Muscle of leg (tissue), 11 donors: Measurements from ENCODE around the gene VPS4A. TPM values are rescaled to one million over a fixed set of nuclear protein-coding genes. Genes with fewer than 3 reads are reported as not detected.
A peak's percentile ranks its signal among the peaks of the same experiment; 100 is the strongest.

Experiments
- DNase-seq: peaks from one replicate; pipeline ENCODE4 v3.0.0; 2013
- H3K27ac ChIP-seq: one replicate; pipeline ENCODE4 v1.5.1; 2013; ENCODE audit warnings: mild to moderate bottlenecking, low read length, control low read depth
- H3K27me3 ChIP-seq: one replicate; pipeline ENCODE4 v1.6.1; 2013; ENCODE audit warnings: low read length; ENCODE audit not compliant: control insufficient read depth, insufficient read depth
- H3K36me3 ChIP-seq: one replicate; pipeline ENCODE4 v1.6.1; 2013; ENCODE audit warnings: low read length; ENCODE audit not compliant: control insufficient read depth, insufficient read depth
- H3K4me1 ChIP-seq: one replicate; pipeline ENCODE4 v1.6.1; 2013; ENCODE audit warnings: low read length; ENCODE audit not compliant: control insufficient read depth, insufficient read depth
- H3K4me3 ChIP-seq: one replicate; pipeline ENCODE4 v1.5.1; 2013; ENCODE audit warnings: low read length, control low read depth
- H3K9me3 ChIP-seq: replicated peaks from 2 replicates; pipeline ENCODE4 v1.6.1; 2013; ENCODE audit warnings: low read depth, low read length; ENCODE audit not compliant: control insufficient read depth
- WGBS: methylation state at CpG from one replicate; pipeline ENCODE4 v1.1.5; 2013; ENCODE audit warnings: missing lambda C conversion rate; ENCODE audit not compliant: insufficient coverage; 5-methylcytosine and 5-hydroxymethylcytosine counted together
- polyA plus RNA-seq, 8 donors: library from polyadenylated mRNA; unstranded; fragments of 120-200 nt; gene quantifications; one replicate each; pipeline versions ENCODE4 v1.2.1 to v1.2.3, GENCODE V29; 2013; ENCODE audit warnings: inconsistent platforms in 1 of 8, low replicate concordance in 1 of 8; ENCODE audit not compliant: insufficient read length in 8 of 8, insufficient read depth in 1 of 8
- total RNA-seq: library from RNA; stranded (reverse); fragments of 120-200 nt; gene quantifications from one replicate; pipeline ENCODE4 v1.2.4, GENCODE V29; 2013

VPS4A gene
- total and polyA plus RNA-seq, 9 donors: 17.9 to 42.1 (median 36.3) TPM

DNA sequence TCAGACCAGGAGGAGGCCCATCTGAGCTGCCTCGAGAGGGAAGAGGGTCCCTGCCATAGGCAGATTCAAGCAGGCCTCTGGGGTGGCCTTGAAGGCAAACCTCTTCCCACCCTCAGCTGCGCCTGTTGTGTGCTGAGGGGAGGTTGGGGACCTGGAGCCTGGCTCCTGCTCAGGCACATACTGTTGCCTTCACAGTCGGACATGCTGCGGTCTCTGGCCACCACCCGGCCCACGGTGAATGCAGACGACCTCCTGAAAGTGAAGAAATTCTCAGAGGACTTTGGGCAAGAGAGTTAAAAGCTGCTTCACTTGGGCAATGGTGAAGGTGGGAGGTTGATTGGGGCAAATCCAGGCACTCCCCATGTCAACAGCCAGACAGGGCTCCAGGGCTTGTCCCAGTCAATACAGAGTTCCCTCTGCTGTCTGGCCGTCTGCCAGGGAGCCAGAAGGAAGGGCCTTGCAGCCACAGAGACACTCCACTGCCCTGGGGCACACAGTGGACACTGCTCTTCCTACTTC, 12.9 kb downstream of the VPS4A start:
- H3K9me3 ChIP-seq: no peaks in the 10 kb centered on the region
- no peak overlapping the region for H3K27ac ChIP-seq
- peaks cover 76% of the 10 kb centered on the region for H3K36me3 ChIP-seq
- H3K4me3 ChIP-seq: no peak overlapping the region
- H3K4me1 ChIP-seq: peaks cover 14% of the 10 kb centered on the region
- WGBS: 71% methylated on average over 5 of the region's 8 CpGs
- DNase-seq: peak; percentile 56
- no peaks in the 10 kb centered on the region for H3K27me3 ChIP-seq

DNA sequence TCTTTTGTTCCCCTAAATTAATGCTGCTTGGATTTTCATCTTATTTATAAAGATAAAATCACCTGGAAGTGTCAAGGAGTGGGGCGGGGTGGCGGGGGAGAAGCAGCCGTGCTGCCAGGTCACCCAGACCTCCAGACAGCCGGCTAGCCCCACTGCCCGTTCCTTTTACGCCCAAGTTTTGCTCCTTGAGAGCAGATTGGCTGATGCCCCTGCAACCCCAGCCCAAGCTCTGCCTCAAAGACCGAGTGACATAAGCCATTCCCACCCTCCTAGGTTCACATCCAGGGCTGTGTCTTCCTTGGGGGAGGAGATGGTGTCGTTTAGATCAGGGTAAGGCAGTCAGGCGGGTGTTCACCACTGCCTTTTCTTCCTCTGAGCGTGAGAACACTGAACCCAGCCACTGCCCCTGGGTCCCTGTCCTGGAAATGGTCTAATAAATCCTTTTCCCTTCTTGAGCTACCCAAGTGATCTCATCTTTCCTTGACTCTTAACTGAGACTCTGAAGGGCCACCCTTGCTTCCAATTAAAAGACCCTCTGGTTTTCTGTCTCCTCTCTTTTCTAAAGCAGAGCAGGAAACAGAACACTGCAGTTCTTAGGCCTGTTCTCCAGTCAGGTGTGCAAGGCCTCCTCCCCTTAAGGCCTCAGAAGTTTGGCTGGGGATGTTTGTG, 13.6 kb downstream of the VPS4A start:
- DNase-seq: no peak
- Histone ChIP-seq H3K27ac (no peak overlapping the region), H3K4me3 (no peak overlapping the region), H3K9me3 (no peaks in the 10 kb centered on the region), H3K27me3 (no peaks in the 10 kb centered on the region), H3K36me3 (peaks cover 70% of the 10 kb centered on the region), H3K4me1 (peaks cover 21% of the 10 kb centered on the region)
- 80% methylated on average over 6 of the region's 10 CpGs for WGBS

DNA sequence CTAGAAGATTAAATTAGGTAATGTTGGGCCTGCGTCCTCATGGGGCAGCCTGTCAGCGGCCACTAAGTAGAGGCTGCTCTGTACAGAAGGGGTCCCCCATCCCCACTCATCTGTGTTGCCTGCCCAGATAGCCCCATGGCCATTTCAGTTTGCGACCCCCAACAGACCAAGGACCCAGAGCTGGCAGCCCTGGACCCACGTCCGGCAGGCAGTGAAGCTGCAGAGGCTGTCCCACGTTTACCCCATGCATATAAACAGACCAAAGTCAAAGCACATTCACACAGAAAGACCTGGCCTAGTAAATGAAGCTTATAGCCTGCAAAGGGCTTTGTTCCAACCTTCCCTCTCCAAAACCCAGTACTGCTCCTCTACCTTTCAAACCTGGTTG, 14.6 kb downstream of the VPS4A start:
- no peak overlapping the region for H3K4me3 ChIP-seq
- H3K27ac ChIP-seq: no peak overlapping the region
- H3K36me3 ChIP-seq: peaks cover 59% of the 10 kb centered on the region
- H3K9me3 ChIP-seq: no peaks in the 10 kb centered on the region
- H3K4me1 ChIP-seq: peaks cover 23% of the 10 kb centered on the region
- no peak for DNase-seq
- no peaks in the 10 kb centered on the region for H3K27me3 ChIP-seq
- 87% methylated on average over 5 of the region's 6 CpGs for WGBS

DNA sequence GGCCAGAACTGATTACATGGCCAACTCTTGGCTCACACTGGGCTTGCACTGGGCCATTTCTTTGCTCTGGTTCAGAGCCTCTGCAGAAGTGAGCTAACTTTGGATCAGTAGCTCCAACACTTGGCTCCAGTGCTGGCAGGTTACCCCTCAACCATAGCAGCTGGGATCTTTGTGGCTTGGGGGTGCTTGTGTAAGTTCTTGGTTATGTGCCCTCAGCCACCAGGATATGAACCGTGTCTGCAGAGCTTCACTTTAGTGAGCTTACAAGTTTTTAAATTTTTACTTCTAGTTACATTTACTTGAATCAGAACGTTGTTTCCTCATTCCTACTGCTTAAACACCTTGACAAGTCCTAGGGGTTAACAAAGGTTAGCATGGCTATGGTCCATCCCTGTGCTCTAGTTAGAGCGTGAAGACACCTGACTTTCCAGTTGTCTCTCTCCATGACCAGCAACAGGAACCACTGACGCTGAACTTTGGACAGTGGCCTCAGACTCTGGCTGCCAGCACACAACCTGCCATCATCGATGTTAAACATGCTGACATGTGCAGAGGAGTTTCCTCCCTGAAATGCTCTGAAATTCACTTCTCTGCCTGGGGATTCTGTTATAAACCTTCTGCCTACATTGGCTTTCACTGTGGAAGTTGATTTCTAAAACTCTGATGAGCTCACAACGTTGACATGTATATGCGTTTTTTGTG, 15.2 kb downstream of the VPS4A start:
- DNase-seq: no peak
- no peak overlapping the region for H3K4me3 ChIP-seq
- peaks cover 27% of the 10 kb centered on the region for H3K4me1 ChIP-seq
- no peak overlapping the region for H3K27ac ChIP-seq
- H3K9me3 ChIP-seq: no peaks in the 10 kb centered on the region
- WGBS: 64% methylated on average over 4 of the region's 7 CpGs
- H3K36me3 ChIP-seq: peaks cover 54% of the 10 kb centered on the region
- H3K27me3 ChIP-seq: no peaks in the 10 kb centered on the region

DNA sequence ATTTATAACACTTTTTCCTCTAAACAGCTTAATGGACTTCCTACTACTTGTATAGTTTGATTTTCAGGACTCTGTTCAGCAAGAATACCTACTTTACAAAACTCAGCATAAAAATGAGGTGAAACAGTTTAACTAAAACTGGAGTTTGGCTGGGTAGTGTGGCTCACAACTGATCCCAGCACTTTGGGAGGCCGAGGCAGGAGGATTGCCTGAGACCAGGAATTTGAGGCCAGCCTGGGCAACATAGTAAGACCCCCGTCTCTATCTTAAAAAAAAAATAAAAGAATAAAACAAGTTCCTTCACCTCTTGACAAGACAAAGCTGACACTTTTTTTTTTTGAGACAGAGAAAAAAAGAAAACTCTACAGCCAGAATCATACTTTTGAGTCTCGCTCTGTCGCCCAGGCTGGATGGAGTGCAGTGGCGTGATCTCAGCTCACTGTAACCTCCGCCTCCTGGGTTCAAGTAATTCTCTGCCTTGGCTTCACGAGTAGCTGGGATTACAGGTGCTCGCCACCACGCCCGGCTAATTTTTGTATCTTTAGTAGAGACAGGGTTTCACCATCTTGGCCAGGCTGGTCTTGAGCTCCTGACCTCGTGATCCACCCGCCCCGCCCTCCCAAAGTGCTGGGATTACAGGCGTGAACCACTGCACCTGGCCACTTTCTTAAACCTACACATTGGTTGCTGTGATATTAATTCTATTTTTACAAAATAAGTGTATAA, 16.6 kb downstream of the VPS4A start:
- no peaks in the 10 kb centered on the region for H3K27me3 ChIP-seq
- no peak overlapping the region for H3K4me3 ChIP-seq
- no peak overlapping the region for H3K27ac ChIP-seq
- WGBS: 87% methylated on average over 3 of the region's 14 CpGs
- no peaks in the 10 kb centered on the region for H3K9me3 ChIP-seq
- H3K4me1 ChIP-seq: peaks cover 27% of the 10 kb centered on the region
- peaks cover 52% of the 10 kb centered on the region for H3K36me3 ChIP-seq
- no peak for DNase-seq

DNA sequence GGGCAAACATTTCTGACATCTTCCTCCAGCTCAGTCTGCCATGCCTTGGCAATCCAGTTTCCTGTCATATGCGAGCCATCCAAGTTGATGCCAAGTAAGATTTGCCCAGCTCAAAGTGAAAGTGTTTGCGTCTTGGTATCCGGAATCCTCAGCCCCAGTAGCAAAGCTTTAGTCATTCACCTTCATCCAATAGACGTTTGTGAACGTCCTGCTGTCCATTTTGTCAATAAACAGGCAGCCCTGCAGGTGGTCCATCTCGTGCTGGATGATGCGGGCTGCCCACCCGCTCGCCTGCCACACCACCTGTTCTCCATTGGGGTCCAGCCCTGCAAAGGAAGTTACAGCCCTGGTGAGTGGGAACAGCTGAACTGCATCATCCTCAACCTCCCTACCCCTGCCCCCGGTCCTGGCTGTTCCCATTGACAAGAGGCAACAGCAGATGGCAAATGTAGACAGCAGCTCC, 17.7 kb downstream of the VPS4A start:
- peak; percentile 27 for DNase-seq
- Histone ChIP-seq H3K9me3 (no peaks in the 10 kb centered on the region), H3K27ac (no peak overlapping the region), H3K4me3 (no peak overlapping the region), H3K36me3 (peaks cover 54% of the 10 kb centered on the region), H3K4me1 (peaks cover 27% of the 10 kb centered on the region), H3K27me3 (no peaks in the 10 kb centered on the region)
- 61% methylated on average over 10 of the region's 10 CpGs for WGBS

DNA sequence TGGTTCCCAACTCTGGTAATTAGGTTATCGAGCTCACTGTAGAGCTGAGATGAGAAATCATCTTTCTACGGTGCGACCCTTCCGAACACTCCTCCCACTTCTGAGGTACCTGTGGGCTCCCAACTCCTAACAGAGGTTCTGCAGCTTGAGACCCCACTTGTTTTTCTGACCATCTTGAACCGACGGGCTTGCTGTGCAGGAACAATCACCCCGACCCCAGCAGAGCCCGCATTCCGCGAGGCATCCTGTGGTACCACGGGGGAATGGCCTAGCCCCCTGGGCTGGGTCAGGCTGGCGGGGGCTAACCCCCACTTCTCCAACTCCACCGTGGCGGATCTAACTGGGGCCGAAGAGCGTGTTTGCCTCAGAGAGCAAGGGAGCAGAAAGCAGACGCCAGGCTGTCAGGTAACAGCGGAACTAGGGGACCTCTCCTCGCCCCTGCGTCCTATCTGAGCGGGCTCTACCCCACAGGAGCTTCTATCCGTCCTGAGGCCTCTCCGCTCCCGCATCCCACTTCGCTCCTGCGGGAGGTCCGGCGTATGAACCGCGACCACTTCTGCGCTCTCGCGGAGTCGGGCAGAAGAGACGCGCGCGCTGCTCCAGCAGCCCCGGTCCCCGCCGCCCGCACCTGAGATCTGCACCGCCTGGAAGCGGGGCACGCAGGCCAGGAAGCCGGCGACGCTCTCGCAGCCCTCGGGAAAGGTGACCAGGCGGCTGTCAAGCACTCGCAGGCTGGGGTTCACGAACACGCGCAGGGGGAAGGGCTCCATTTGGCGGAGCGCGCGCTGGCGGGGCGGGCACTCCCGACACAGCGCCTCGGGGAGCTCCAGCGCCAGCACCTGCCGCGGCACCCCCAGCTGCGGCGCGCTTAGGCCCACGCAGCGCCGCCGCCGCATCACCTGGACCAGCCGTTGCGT, 18.5 kb downstream of the VPS4A start:
- H3K4me1 ChIP-seq: peaks cover 25% of the 10 kb centered on the region
- peaks cover 54% of the 10 kb centered on the region for H3K36me3 ChIP-seq
- H3K9me3 ChIP-seq: no peaks in the 10 kb centered on the region
- WGBS: 5% methylated on average over 76 of the region's 77 CpGs
- peak overlapping the region; percentile 69 for H3K4me3 ChIP-seq
- H3K27me3 ChIP-seq: no peaks in the 10 kb centered on the region
- no peak for DNase-seq
- H3K27ac ChIP-seq: no peak overlapping the region

DNA sequence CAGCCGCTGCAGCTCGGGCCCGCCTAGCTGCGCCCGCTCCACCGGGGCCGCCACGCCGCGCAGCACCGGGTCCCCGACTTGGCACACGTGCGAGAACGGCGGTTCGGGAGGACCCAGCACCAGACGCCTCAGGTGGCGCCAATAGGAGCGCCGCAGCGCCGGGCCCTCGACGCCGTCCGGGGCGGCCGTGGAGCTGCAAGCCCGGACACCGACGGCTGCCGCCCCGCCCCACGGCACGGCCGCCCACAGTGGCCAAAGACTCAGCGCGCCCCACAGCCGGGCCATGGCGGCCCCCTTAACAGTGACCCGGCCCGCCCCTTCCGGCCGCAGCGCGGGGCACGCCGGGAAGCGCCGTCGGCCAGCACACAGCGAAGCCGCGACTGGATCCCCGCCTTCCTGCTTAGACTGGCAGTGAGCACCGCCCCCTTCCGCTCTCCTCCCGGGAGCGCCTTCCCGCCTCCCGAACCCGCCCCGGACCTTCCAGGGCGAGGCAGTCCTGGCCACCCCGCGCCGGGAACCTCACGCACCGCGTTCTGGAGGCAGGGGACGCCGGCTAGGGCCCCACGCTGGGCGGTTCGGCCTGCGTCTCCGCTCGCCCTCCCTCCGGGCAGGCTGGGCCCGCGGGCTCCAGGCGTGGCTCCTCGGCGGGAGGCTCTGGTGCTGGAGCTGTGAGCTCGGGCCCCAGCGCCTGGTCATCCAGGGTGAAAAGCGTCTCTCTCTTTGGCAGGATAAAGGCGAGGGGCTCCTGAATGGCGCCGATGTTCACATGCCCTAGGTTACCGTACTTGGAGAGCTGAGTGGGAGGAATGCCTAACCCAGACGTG, 19.3 kb downstream of the VPS4A start, which contains the start of gene PDF:
PDF (minus strand) TSS at position 303 of the 824 bp plus-strand sequence; CDS start at position 285, 18 bp downstream.
- Histone ChIP-seq H3K4me3 (peak within 1 kb of the TSS; percentile 69), H3K27me3 (no peaks in the 10 kb centered on the region), H3K9me3 (no peaks in the 10 kb centered on the region), H3K4me1 (peaks cover 25% of the 10 kb centered on the region), H3K36me3 (peaks cover 57% of the 10 kb centered on the region), H3K27ac (peak within 1 kb of the TSS; percentile 90)
- DNase-seq: peak; percentile 98
- under 1% methylated on average over 88 of the region's 93 CpGs for WGBS

DNA sequence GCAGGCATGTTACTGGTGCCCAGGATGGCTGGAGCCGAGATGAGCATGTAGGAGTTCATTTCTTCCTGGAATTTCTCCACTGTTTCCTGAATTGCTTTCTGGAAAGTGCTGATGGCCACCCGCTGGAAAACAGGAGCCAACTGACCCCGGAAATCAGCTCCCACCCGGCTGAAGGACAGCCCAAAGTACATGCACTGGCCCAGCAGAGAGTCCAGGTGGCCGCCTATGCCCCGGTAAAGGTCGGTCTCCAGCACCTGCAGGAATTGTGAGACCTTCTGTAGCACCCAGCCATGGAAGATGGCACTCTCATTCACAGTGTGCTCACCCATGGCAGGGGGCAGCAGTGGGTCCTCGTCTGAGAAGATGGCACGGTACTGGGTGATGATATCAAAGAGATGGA, 23.5 kb downstream of the VPS4A start:
- 93% methylated on average over 9 of the region's 9 CpGs for WGBS
- Histone ChIP-seq H3K4me1 (peaks cover 15% of the 10 kb centered on the region), H3K27me3 (no peaks in the 10 kb centered on the region), H3K4me3 (no peak overlapping the region), H3K9me3 (no peaks in the 10 kb centered on the region), H3K27ac (no peak overlapping the region), H3K36me3 (peaks cover 45% of the 10 kb centered on the region)
- DNase-seq: no peak
